Neural progenitor cell (in vitro differentiated cells): Measurements from ENCODE around the gene SLC25A12. TPM values are rescaled to one million over a fixed set of nuclear protein-coding genes. Genes with fewer than 3 reads are reported as not detected.
A peak's percentile ranks its signal among the peaks of the same experiment; 100 is the strongest.

Source experiments
- DNase-seq: peaks from one replicate; pipeline ENCODE4 v3.0.0-alpha.2; 2016; ENCODE audit warnings: low spot score
- H2AFZ ChIP-seq: fragments of 200-600 bp; sonication (generic); replicated peaks from 2 replicates; pipeline ENCODE4 v1.6.1; 2016; ENCODE audit warnings: antibody characterized with exemption
- H3F3A ChIP-seq: fragments of 200-600 bp; sonication (generic); 2 replicates; pipeline ENCODE4 v1.6.1; 2016; ENCODE audit warnings: antibody characterized with exemption, low read depth
- H3K27ac ChIP-seq: fragments of 200-600 bp; sonication (generic); 2 replicates; pipeline ENCODE4 v1.5.1; 2016; ENCODE audit warnings: mild to moderate bottlenecking
- H3K27me3 ChIP-seq: fragments of 200-600 bp; sonication (generic); 2 replicates; pipeline ENCODE4 v1.6.1; 2016; ENCODE audit warnings: mild to moderate bottlenecking, moderate library complexity
- H3K36me3 ChIP-seq: fragments of 200-600 bp; sonication (generic); 2 replicates; pipeline ENCODE4 v1.5.1; 2016
- H3K4me1 ChIP-seq: fragments of 200-600 bp; sonication (generic); 2 replicates; pipeline ENCODE4 v1.6.1; 2016; ENCODE audit warnings: mixed run types
- H3K4me2 ChIP-seq: fragments of 200-600 bp; sonication (generic); 2 replicates; pipeline ENCODE4 v1.6.1; 2016
- H3K4me3 ChIP-seq: fragments of 200-600 bp; sonication (generic); 2 replicates; pipeline ENCODE4 v1.5.1; 2016
- H3K79me2 ChIP-seq: fragments of 200-600 bp; sonication (generic); 2 replicates; pipeline ENCODE4 v1.6.1; 2016; ENCODE audit warnings: low read depth
- H3K9ac ChIP-seq: fragments of 200-600 bp; sonication (generic); 2 replicates; pipeline ENCODE4 v1.6.1; 2016
- H3K9me3 ChIP-seq: fragments of 200-600 bp; sonication (generic); 2 replicates; pipeline ENCODE4 v1.5.1; 2016; ENCODE audit warnings: low read depth
- H4K20me1 ChIP-seq: fragments of 200-600 bp; sonication (generic); 2 replicates; pipeline ENCODE4 v1.6.1; 2016; ENCODE audit warnings: low read depth
- H3K27ac Mint-ChIP-seq: 3 replicates; pipeline ENCODE4 v1.8.0; 2021; ENCODE audit warnings: mixed read lengths
- H3K27me3 Mint-ChIP-seq: 2 replicates; pipeline ENCODE4 v1.8.0; 2022; ENCODE audit warnings: low read depth, mild to moderate bottlenecking, inconsistent platforms, moderate library complexity, mixed read lengths; ENCODE audit not compliant: insufficient read depth
- H3K36me3 Mint-ChIP-seq: 3 replicates; pipeline ENCODE4 v1.8.0; 2021; ENCODE audit warnings: mixed read lengths
- H3K4me1 Mint-ChIP-seq: 3 replicates; pipeline ENCODE4 v1.8.0; 2021; ENCODE audit warnings: mixed read lengths
- H3K4me3 Mint-ChIP-seq: 3 replicates; pipeline ENCODE4 v1.8.0; 2021; ENCODE audit warnings: mild to moderate bottlenecking, moderate library complexity, mixed read lengths
- H3K9me3 Mint-ChIP-seq: 3 replicates; pipeline ENCODE4 v1.8.0; 2020; ENCODE audit warnings: mixed read lengths
- EZH2 ChIP-seq: fragments of 200-600 bp; sonication (generic); IDR thresholded peaks from 2 replicates; pipeline ENCODE4 v1.6.1; 2017; ENCODE audit warnings: antibody characterized with exemption, mild to moderate bottlenecking, moderate library complexity
- EZH2phosphoT487 ChIP-seq: fragments of 200-600 bp; sonication (generic); IDR thresholded peaks from 2 replicates; pipeline ENCODE4 v1.6.1; 2017; ENCODE audit warnings: antibody characterized with exemption
- total RNA-seq: library from RNA; depleted of rRNA; stranded (reverse); fragments of >200 nt; gene quantifications from 2 replicates; pipeline ENCODE4 v1.2.3, GENCODE V29; 2015; ENCODE audit warnings: low replicate concordance
- TF ChIP-seq, protein P1 (sequence below): fragments of 200-600 bp; sonication (generic); IDR thresholded peaks from 2 replicates; pipeline ENCODE4 v1.5.1; 2017; ENCODE audit warnings: antibody characterized with exemption, mild to moderate bottlenecking

The SLC25A12 gene
- total RNA-seq, 1 donor from 2014 or later = 1.4 TPM

DNA sequence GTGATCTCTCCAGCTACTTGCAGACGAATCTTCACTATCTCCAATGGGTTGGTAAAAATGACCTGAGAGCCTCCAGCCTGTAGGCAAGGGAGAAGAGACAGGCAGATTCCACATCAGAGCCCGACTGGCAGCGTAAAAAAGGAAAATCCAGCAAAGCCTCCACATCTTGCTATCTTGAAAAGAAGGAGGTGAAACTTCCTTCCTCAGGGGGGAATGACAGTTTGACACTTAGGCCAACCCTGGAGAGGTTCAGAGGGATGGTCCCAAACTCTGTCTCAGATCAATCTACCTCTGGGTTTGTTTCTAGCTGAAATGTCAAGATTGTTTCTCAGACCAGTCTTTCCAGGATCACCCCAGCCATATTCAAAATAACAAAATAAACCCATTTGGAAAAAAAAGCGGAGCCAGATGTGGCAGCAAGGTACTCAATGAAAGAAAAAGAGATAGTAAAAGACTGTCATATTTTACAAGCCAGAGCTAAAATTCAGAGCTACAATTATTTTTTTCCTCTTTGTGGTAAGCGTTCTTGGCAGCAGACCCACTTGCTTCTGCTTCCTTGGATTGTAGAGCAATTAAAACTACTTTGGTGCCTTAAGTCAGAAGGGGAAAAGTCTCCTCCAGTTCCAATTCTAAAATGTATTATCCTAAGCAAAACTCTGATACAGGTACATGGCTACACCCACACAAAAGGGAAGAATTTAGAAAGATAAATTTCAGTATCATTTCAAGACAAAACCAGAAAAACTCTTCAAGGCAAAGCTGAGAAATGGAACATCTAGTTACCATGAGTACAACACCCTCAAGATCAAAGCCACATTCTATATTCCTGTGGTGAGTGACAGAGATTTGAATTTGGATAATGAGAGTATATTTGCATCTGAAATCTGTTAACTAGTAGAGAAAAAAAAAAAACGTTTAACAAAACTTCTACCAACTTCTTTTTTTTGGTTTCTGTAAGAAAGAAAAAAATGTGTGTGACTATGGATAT lies 100.1 kb downstream of the SLC25A12 start:
- H3K27me3 ChIP-seq = no peaks in the 10 kb centered on the region
- H3K4me3 Mint-ChIP-seq = peak overlapping the region; percentile 53
- H3K27ac ChIP-seq = peak overlapping the region; percentile 84
- H3K79me2 ChIP-seq = no peaks in the 10 kb centered on the region
- H3K4me1 ChIP-seq = peaks cover 84% of the 10 kb centered on the region
- H3K36me3 Mint-ChIP-seq = peaks cover 8% of the 10 kb centered on the region
- peak overlapping the region; percentile 93 for H3K27ac Mint-ChIP-seq
- no peaks in the 10 kb centered on the region for H3K9me3 Mint-ChIP-seq
- no peaks in the 10 kb centered on the region for H3K36me3 ChIP-seq
- no peak for TF ChIP-seq EZH2phosphoT487
- TF ChIP-seq EZH2 = no peak
- TF ChIP-seq, protein P1, sequence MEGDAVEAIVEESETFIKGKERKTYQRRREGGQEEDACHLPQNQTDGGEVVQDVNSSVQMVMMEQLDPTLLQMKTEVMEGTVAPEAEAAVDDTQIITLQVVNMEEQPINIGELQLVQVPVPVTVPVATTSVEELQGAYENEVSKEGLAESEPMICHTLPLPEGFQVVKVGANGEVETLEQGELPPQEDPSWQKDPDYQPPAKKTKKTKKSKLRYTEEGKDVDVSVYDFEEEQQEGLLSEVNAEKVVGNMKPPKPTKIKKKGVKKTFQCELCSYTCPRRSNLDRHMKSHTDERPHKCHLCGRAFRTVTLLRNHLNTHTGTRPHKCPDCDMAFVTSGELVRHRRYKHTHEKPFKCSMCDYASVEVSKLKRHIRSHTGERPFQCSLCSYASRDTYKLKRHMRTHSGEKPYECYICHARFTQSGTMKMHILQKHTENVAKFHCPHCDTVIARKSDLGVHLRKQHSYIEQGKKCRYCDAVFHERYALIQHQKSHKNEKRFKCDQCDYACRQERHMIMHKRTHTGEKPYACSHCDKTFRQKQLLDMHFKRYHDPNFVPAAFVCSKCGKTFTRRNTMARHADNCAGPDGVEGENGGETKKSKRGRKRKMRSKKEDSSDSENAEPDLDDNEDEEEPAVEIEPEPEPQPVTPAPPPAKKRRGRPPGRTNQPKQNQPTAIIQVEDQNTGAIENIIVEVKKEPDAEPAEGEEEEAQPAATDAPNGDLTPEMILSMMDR = no peak
- peak overlapping the region; percentile 36 for H2AFZ ChIP-seq
- H3K4me2 ChIP-seq = peak overlapping the region; percentile 72
- H3K27me3 Mint-ChIP-seq = peaks cover 2% of the 10 kb centered on the region
- H3F3A ChIP-seq = peaks cover 65% of the 10 kb centered on the region
- no peak overlapping the region for H3K4me3 ChIP-seq
- peaks cover 73% of the 10 kb centered on the region for H3K4me1 Mint-ChIP-seq
- H4K20me1 ChIP-seq = no peaks in the 10 kb centered on the region
- no peaks in the 10 kb centered on the region for H3K9me3 ChIP-seq
- H3K9ac ChIP-seq = no peak overlapping the region
- no peak for DNase-seq

DNA sequence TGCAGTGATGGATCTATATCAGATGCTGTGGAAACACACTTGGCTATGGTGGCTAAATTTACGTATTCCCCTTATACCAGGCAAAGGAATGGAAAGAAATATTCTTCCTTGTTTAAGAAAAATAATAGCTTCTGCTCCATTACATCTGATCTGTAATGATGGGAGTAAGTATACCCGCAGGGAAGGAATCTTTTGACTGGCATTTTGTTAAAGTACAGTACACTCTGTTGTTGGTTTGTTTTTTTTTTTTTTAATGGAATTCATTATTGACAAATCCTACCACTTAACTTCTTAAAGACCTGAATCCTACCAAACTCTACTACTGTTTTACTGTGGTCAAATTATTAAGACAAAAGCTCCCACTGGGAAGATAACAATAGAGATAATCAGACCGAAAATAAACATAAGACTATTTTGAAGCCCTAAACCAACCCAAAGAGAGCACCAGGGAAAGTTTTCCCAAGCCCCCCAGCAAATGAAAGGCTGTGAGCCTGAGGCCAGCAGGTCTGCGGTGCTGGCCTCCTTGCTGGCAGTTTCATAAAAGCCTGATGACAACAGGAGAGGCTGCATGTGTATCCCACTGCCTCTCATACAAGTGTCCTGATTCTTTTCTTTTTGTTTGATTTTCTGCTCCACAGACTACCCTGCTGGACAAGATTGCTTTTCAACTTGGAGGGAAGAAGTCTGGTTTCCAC lies 101.0 kb downstream of the SLC25A12 start:
- H3K27me3 ChIP-seq = no peaks in the 10 kb centered on the region
- H3K9me3 Mint-ChIP-seq = no peaks in the 10 kb centered on the region
- DNase-seq = peak; percentile 54
- H3K4me3 ChIP-seq = no peak overlapping the region
- no peaks in the 10 kb centered on the region for H3K79me2 ChIP-seq
- peak overlapping the region; percentile 84 for H3K27ac ChIP-seq
- H3K36me3 ChIP-seq = no peaks in the 10 kb centered on the region
- TF ChIP-seq EZH2phosphoT487 = no peak
- TF ChIP-seq EZH2 = no peak
- TF ChIP-seq, protein P1 = no peak
- peak overlapping the region; percentile 72 for H3K4me2 ChIP-seq
- peaks cover 58% of the 10 kb centered on the region for H3F3A ChIP-seq
- peak overlapping the region; percentile 93 for H3K27ac Mint-ChIP-seq
- peaks cover 72% of the 10 kb centered on the region for H3K4me1 Mint-ChIP-seq
- H3K4me1 ChIP-seq = peaks cover 84% of the 10 kb centered on the region
- H3K9me3 ChIP-seq = no peaks in the 10 kb centered on the region
- peaks cover 10% of the 10 kb centered on the region for H3K36me3 Mint-ChIP-seq
- no peak overlapping the region for H3K9ac ChIP-seq
- no peaks in the 10 kb centered on the region for H4K20me1 ChIP-seq
- H3K27me3 Mint-ChIP-seq = peaks cover 2% of the 10 kb centered on the region
- peak overlapping the region; percentile 35 for H2AFZ ChIP-seq
- H3K4me3 Mint-ChIP-seq = peak overlapping the region; percentile 53

DNA sequence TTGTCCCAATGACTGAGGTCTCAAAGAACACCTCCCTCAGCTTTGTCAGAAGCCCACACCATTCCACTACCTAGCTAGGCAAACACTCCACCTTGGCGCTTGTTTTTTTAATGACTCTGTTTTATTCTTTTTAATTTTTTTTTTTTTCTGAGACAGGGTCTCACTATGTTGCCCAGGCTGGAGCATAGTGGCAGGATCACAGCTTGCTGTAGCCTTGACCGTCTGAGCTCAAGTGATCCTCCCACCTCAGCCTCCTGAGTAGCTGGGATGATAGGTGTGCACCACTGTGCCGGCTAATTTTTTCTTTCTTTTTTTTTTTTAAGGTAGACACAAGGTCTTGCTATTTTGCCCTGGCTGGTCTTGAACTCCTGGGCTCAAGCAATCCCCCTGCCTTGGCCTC lies 101.9 kb downstream of the SLC25A12 start:
- Mint-ChIP-seq H3K27me3 (peaks cover 2% of the 10 kb centered on the region), H3K4me1 (peaks cover 68% of the 10 kb centered on the region)
- no peaks in the 10 kb centered on the region for H3K9me3 ChIP-seq

More for the DNA sequence above, 101.9 kb downstream of the SLC25A12 start:
- Histone ChIP-seq H3K79me2 (no peaks in the 10 kb centered on the region), H2AFZ (no peak overlapping the region), H4K20me1 (no peaks in the 10 kb centered on the region), H3K4me2 (peak overlapping the region; percentile 72), H3K27me3 (no peaks in the 10 kb centered on the region), H3K4me3 (no peak overlapping the region), H3K27ac (peak overlapping the region; percentile 84), H3K36me3 (no peaks in the 10 kb centered on the region), H3K4me1 (peaks cover 84% of the 10 kb centered on the region), H3K9ac (no peak overlapping the region), H3F3A (peaks cover 61% of the 10 kb centered on the region)
- Mint-ChIP-seq H3K27ac (no peak overlapping the region), H3K9me3 (no peaks in the 10 kb centered on the region), H3K36me3 (peaks cover 13% of the 10 kb centered on the region), H3K4me3 (no peak overlapping the region)
- DNase-seq = no peak
- TF ChIP-seq, protein P1 = no peak
- TF ChIP-seq EZH2phosphoT487 = no peak
- no peak for TF ChIP-seq EZH2
